HCT116 (cell line): ENCODE measurements around the gene SHISAL1. TPM values are rescaled to one million over a fixed set of nuclear protein-coding genes. Genes with fewer than 3 reads are reported as not detected.

ENCODE experiments used
- ATAC-seq: fragments of 200-7000 bp; cut with Tn5 transposase; 2 replicates; pipeline ENCODE4 v1.9.1; 2020; ENCODE audit warnings: mild to moderate bottlenecking, moderate library complexity
- BruUV-seq: library from RNA; stranded (reverse); fragments of 400-500 nt; replicated peaks from 2 replicates; lab custom pipeline; 2021; lab: Mats Ljungman, UMichigan
- CTCF ChIA-PET: fragments of 300-600 bp; sonication (Branson Sonifier 250); formaldehyde crosslinking; loops from one replicate; lab custom pipeline; 2021; ENCODE audit warnings: antibody characterized with exemption; lab: Charles Lee
- POLR2A ChIA-PET: fragments of 300-600, 350-600 bp; sonication (Branson Sonifier 250); formaldehyde crosslinking; loops from one replicate; lab custom pipeline; 2021; ENCODE audit warnings: antibody characterized with exemption; lab: Charles Lee
- RAD21 ChIA-PET, 2 experiments: fragments of 300-600 bp; sonication (Branson Sonifier 250); formaldehyde crosslinking; loops; one replicate each; lab custom pipeline; 2023; ENCODE audit warnings: low total read pairs in 2 of 2; ENCODE audit not compliant: uncharacterized antibody in 2 of 2, unreplicated experiment in 2 of 2, low non-redundant PET in 1 of 2; lab: Charles Lee
- DNase-seq: peaks from one replicate; pipeline ENCODE4 v3.0.0-alpha.2; 2010; ENCODE audit warnings: low read depth, low spot score
- H2AFZ ChIP-seq: fragments of 200-600 bp; shearing (Covaris generic), sonication (generic); 2 replicates; pipeline ENCODE4 v1.6.1; 2017; ENCODE audit warnings: low read depth, mixed run types, mixed read lengths, antibody characterized with exemption, low read length; ENCODE audit not compliant: poor library complexity, severe bottlenecking
- H3K27ac ChIP-seq: 2 replicates; pipeline ENCODE4 v1.5.1; 2012; ENCODE audit warnings: low read depth, low read length
- H3K27me3 ChIP-seq: fragments of 200-600 bp; sonication (generic); 2 replicates; pipeline ENCODE4 v1.6.1; 2016; ENCODE audit warnings: mixed run types, low read length, mixed read lengths; ENCODE audit not compliant: insufficient read depth
- H3K36me3 ChIP-seq, 2 experiments: fragments of 200-500 bp in 1 of 2; fragments of 200-600 bp in 1 of 2; sonication (Bioruptor generic) in 1 of 2; sonication (generic) in 1 of 2; 2 replicates each; pipeline versions ENCODE4 v1.5.1 to v1.6.1; 2014 to 2016; ENCODE audit warnings: low read length in 2 of 2, inconsistent platforms in 1 of 2, mixed read lengths in 1 of 2, mixed run types in 1 of 2; ENCODE audit not compliant: insufficient read depth in 2 of 2, control insufficient read depth in 1 of 2
- H3K4me1 ChIP-seq, 2 experiments: fragments of 200-600 bp in 1 of 2; sonication (generic) in 1 of 2; 2 replicates each; pipeline versions ENCODE4 v1.5.1 to v1.6.1; 2012 to 2017; ENCODE audit warnings: low read length in 2 of 2, inconsistent platforms in 1 of 2, mild to moderate bottlenecking in 1 of 2, mixed read lengths in 1 of 2, mixed run types in 1 of 2, moderate library complexity in 1 of 2; ENCODE audit not compliant: insufficient read depth in 2 of 2, control insufficient read depth in 1 of 2
- H3K4me2 ChIP-seq: fragments of 200-600 bp; sonication (generic); 2 replicates; pipeline ENCODE4 v1.6.1; 2017; ENCODE audit warnings: mixed run types, low read length, mixed read lengths
- H3K4me3 ChIP-seq, 2 experiments: fragments of 200-600 bp in 1 of 2; sonication (generic) in 1 of 2; replicated peaks in 1 of 2; 2 replicates each; pipeline ENCODE4 v1.5.1; 2011 to 2016; ENCODE audit warnings: low read length in 2 of 2, control low read depth in 1 of 2, low read depth in 1 of 2, mild to moderate bottlenecking in 1 of 2, mixed read lengths in 1 of 2, mixed run types in 1 of 2
- H3K79me2 ChIP-seq: fragments of 200-600 bp; sonication (generic); 2 replicates; pipeline ENCODE4 v1.6.1; 2017; ENCODE audit warnings: mild to moderate bottlenecking, mixed run types, low read length, moderate library complexity, mixed read lengths; ENCODE audit not compliant: insufficient read depth
- H3K9ac ChIP-seq: fragments of 200-600 bp; sonication (generic); 2 replicates; pipeline ENCODE4 v1.6.1; 2016; ENCODE audit warnings: low read length, mixed read lengths
- H3K9me2 ChIP-seq: fragments of 200-600 bp; sonication (generic), shearing (Covaris generic); 2 replicates; pipeline ENCODE4 v1.6.1; 2017; ENCODE audit warnings: mixed run types, mild to moderate bottlenecking, moderate library complexity; ENCODE audit not compliant: insufficient read depth
- H3K9me3 ChIP-seq, 2 experiments: fragments of 200-500 bp in 1 of 2; fragments of 200-600 bp in 1 of 2; sonication (Bioruptor generic) in 1 of 2; sonication (generic) in 1 of 2; 2 replicates each; pipeline ENCODE4 v1.6.1; 2014 to 2017; ENCODE audit warnings: low read length in 2 of 2, mixed read lengths in 2 of 2, inconsistent platforms in 1 of 2, low read depth in 1 of 2, mild to moderate bottlenecking in 1 of 2, mixed run types in 1 of 2, moderate library complexity in 1 of 2; ENCODE audit not compliant: control insufficient read depth in 1 of 2, insufficient read depth in 1 of 2
- H4K20me1 ChIP-seq: fragments of 200-600 bp; sonication (generic), shearing (Covaris generic); 2 replicates; pipeline ENCODE4 v1.6.1; 2017; ENCODE audit warnings: mixed run types, mild to moderate bottlenecking, moderate library complexity; ENCODE audit not compliant: insufficient read depth
- CEBPB ChIP-seq: IDR thresholded peaks from 2 replicates; pipeline ENCODE4 v1.6.1; 2012; ENCODE audit warnings: low read depth
- EGR1 ChIP-seq: IDR thresholded peaks from 2 replicates; pipeline ENCODE4 v1.6.1; 2012; ENCODE audit warnings: low read depth
- EZH2phosphoT487 ChIP-seq: fragments of 200-600 bp; IDR thresholded peaks from 2 replicates; pipeline ENCODE4 v1.6.1; 2018; ENCODE audit warnings: antibody characterized with exemption, borderline replicate concordance
- FOSL1 ChIP-seq: IDR thresholded peaks from 2 replicates; pipeline ENCODE4 v1.6.1; 2012; ENCODE audit warnings: low read depth
- POLR2A ChIP-seq: IDR thresholded peaks from 2 replicates; pipeline ENCODE4 v1.7.0; 2011; ENCODE audit warnings: borderline replicate concordance; ENCODE audit not compliant: insufficient read depth, insufficient read length; ENCODE audit errors: extremely low read depth
- RAD21 ChIP-seq: IDR thresholded peaks from 2 replicates; pipeline ENCODE4 v1.6.1; 2012; ENCODE audit warnings: low read depth, mild to moderate bottlenecking
- SRF ChIP-seq: IDR thresholded peaks from 2 replicates; pipeline ENCODE4 v1.6.1; 2012; ENCODE audit warnings: low read depth
- TCF7L2 ChIP-seq: IDR thresholded peaks from 2 replicates; pipeline ENCODE4 v1.7.0; 2011; ENCODE audit warnings: borderline replicate concordance, inconsistent platforms; ENCODE audit not compliant: insufficient read depth, insufficient read length; ENCODE audit errors: extremely low read depth
- YY1 ChIP-seq: IDR thresholded peaks from 2 replicates; pipeline ENCODE4 v1.6.1; 2011; ENCODE audit warnings: low read length, low read depth, moderate library complexity, mild to moderate bottlenecking; ENCODE audit not compliant: insufficient replicate concordance; ENCODE audit errors: extremely low read depth
- ZFX ChIP-seq: fragments of 450-650 bp; IDR thresholded peaks from 2 replicates; pipeline ENCODE4 v1.6.1; 2017
- ZNF274 ChIP-seq: fragments of 200-500 bp; sonication (Bioruptor generic); IDR thresholded peaks from 2 replicates; pipeline ENCODE4 v1.6.1; 2014; ENCODE audit warnings: mild to moderate bottlenecking, low read depth, low read length, inconsistent platforms
- intact Hi-C: fragments of 100-400 bp; cut with micrococcal nuclease; formaldehyde crosslinking; loops from 2 replicates; pipeline ENCODE4 v1.10.0; 2022
- total RNA-seq: library from RNA; stranded (reverse); gene quantifications from one replicate; pipeline ENCODE4 v1.2.1, GENCODE V29; 2021; ENCODE audit not compliant: unreplicated experiment
- TF ChIP-seq, protein P1 (sequence below): IDR thresholded peaks from 2 replicates; pipeline ENCODE4 v1.6.1; 2012
- TF ChIP-seq, protein P2 (sequence below): IDR thresholded peaks from 2 replicates; pipeline ENCODE4 v1.6.1; 2011; ENCODE audit warnings: mild to moderate bottlenecking, low read length, moderate library complexity; ENCODE audit not compliant: insufficient replicate concordance; ENCODE audit errors: extremely low read depth

SHISAL1 gene
- total RNA-seq, 1 experiment from 2014 or later: not detected

DNA sequence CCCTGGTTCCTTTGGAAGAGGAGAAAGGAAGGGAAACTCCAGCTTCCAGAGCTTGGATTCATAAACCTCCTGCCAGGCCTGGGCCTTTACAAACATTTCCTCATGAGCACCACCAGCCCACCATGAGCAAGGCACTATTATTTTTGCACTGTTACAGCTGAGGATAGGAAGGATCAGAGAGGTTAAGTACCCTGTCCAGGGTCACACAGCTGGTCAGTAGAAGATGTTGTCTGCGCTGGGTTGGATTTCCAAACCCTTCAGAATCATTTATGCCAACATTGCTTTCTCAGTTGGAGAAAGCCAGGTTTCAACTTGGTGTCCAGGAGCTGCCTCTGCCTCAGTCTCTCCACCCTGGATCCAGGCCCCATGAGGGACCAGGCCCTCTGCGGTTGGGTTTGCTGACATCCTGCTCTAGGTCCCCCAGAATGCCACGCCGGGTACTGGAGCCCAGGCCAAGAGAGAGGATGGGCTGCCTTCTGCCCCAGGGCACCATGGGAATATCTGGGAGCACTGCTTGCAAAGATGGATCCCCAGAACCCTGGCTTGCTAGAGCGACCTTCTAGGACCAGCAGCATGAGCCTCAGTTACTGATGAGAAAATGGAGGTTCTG lies 29.7 kb upstream of the SHISAL1 start:
- ChIA-PET POLR2A (no interaction called here), RAD21 (no interaction called here), CTCF (no interaction called here)
- ATAC-seq (no peak), DNase-seq (no peak)
- Histone ChIP-seq H3K27ac (no peak overlapping the region), H3K4me2 (no peak overlapping the region), H3K4me1 (peaks cover under 1 to 11% of the 10 kb centered on the region in 2 experiments; a peak in 3 of 4 replicates), H3K9me2 (no peaks in the 10 kb centered on the region), H3K36me3 (no peaks in the 10 kb centered on the region), H3K27me3 (peaks cover 4% of the 10 kb centered on the region; the same call in 1 of the 2 replicates), H3K9ac (no peak overlapping the region), H3K9me3 (no peaks in the 10 kb centered on the region), H4K20me1 (no peaks in the 10 kb centered on the region), H3K4me3 (no peak overlapping the region), H3K79me2 (no peaks in the 10 kb centered on the region), H2AFZ (no peak overlapping the region)
- BruUV-seq: no TSS peak
- intact Hi-C loops: no loop called here
- no peak for TF ChIP-seq RAD21
- TF ChIP-seq EZH2phosphoT487: no peak
- TF ChIP-seq FOSL1: no peak
- TF ChIP-seq YY1: no peak
- TF ChIP-seq EGR1: no peak
- TF ChIP-seq TCF7L2: no peak
- TF ChIP-seq, protein P1, sequence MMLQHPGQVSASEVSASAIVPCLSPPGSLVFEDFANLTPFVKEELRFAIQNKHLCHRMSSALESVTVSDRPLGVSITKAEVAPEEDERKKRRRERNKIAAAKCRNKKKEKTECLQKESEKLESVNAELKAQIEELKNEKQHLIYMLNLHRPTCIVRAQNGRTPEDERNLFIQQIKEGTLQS: no peak
- TF ChIP-seq SRF: no peak
- no peak for TF ChIP-seq POLR2A
- no peak for TF ChIP-seq CEBPB
- TF ChIP-seq, protein P2, sequence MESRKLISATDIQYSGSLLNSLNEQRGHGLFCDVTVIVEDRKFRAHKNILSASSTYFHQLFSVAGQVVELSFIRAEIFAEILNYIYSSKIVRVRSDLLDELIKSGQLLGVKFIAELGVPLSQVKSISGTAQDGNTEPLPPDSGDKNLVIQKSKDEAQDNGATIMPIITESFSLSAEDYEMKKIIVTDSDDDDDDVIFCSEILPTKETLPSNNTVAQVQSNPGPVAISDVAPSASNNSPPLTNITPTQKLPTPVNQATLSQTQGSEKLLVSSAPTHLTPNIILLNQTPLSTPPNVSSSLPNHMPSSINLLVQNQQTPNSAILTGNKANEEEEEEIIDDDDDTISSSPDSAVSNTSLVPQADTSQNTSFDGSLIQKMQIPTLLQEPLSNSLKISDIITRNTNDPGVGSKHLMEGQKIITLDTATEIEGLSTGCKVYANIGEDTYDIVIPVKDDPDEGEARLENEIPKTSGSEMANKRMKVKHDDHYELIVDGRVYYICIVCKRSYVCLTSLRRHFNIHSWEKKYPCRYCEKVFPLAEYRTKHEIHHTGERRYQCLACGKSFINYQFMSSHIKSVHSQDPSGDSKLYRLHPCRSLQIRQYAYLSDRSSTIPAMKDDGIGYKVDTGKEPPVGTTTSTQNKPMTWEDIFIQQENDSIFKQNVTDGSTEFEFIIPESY: no peak
- TF ChIP-seq ZFX: no peak
- no peak for TF ChIP-seq ZNF274
